A673 (cell line): ENCODE measurements around the gene BRSK1.

Experiments used
- CTCF ChIP-seq: fragments of 300-800, 200-600 bp; sonication (generic); conservative IDR thresholded peaks from 2 replicates; pipeline ENCODE4 v1.5.1; 2017; ENCODE audit warnings: low read depth, mild to moderate bottlenecking, antibody characterized with exemption, low read length, moderate library complexity, mixed read lengths
- EZH2 ChIP-seq: fragments of 200-600 bp; sonication (generic); IDR thresholded peaks from 2 replicates; pipeline ENCODE4 v1.6.1; 2017; ENCODE audit warnings: borderline replicate concordance, low read depth, mild to moderate bottlenecking, mixed read lengths, antibody characterized with exemption, low read length; ENCODE audit not compliant: poor library complexity, severe bottlenecking

GRCh38 chr19:55273978-55274707, 9.7 kb upstream of the BRSK1 start:
- TF ChIP-seq EZH2 (no peak), CTCF (no peak)
